Adrenal gland (tissue), 12 donors: ENCODE measurements around the gene AUTS2. TPM values are rescaled to one million over a fixed set of nuclear protein-coding genes. Genes with fewer than 3 reads are reported as not detected.

Experiments used
- DNase-seq, 7 donors: peaks; one replicate each; pipeline ENCODE4 v3.0.0-alpha.2; 2019 to 2020
- H3K27ac ChIP-seq, 5 donors: fragments of 200-600 bp; sonication (generic) in 4 of 5; 1 replicate in 3 of 5; 2 replicates in 2 of 5; pipeline versions ENCODE4 v1.5.1 to v1.8.0; 2016 to 2020; ENCODE audit warnings: mild to moderate bottlenecking in 1 of 5
- H3K27me3 ChIP-seq: fragments of 200-600 bp; 2 replicates; pipeline ENCODE4 v1.8.0; 2021
- H3K36me3 ChIP-seq, 2 donors: fragments of 200-600 bp; replicated peaks in 1 of 2; 1 replicate in 1 of 2; 2 replicates in 1 of 2; pipeline versions ENCODE4 v1.5.1 to v1.8.0; 2018 to 2022
- H3K4me1 ChIP-seq, 2 donors: fragments of 200-600 bp; replicated peaks in 1 of 2; 1 replicate in 1 of 2; 2 replicates in 1 of 2; pipeline versions ENCODE4 v1.5.1 to v1.8.0; 2018 to 2021
- H3K4me3 ChIP-seq, 4 donors: fragments of 200-600 bp; sonication (generic) in 3 of 4; one replicate each; pipeline ENCODE4 v1.5.1; 2016 to 2018
- H3K9me3 ChIP-seq, 3 donors: fragments of 200-600 bp; sonication (generic) in 1 of 3; replicated peaks in 1 of 3; 1 replicate in 2 of 3; 2 replicates in 1 of 3; pipeline versions ENCODE4 v1.5.1 to v1.8.0; 2016 to 2021
- POLR2A ChIP-seq, 2 donors: fragments of 450-650 bp; IDR thresholded peaks; one replicate each; pipeline ENCODE4 v1.6.1; 2017; ENCODE audit warnings: antibody characterized with exemption in 2 of 2, mild to moderate bottlenecking in 2 of 2, moderate library complexity in 1 of 2
- WGBS, 4 donors: extraction: QIAGEN DNeasy Blood & Tissue Kit in 2 of 4; methylation state at CpG; one replicate each; pipeline versions ENCODE4 v1.1.5 to v1.1.7; 2013 to 2017; 5-methylcytosine and 5-hydroxymethylcytosine counted together
- intact Hi-C, 2 donors: fragments of 100-400 bp; cut with DNase I; formaldehyde crosslinking; loops; one replicate each; pipeline versions ENCODE4 v1.14.1 to v1.15.0; 2022 to 2023
- polyA plus RNA-seq, 3 donors: library from polyadenylated mRNA; stranded (reverse); fragments of 200-250 nt in 2 of 3; fragments of 350-450 nt in 1 of 3; fragmentation: Illumina TruSeq in 1 of 3; extraction: RNeasy Lipid Tissue Mini Kit (QIAGEN cat#74804) in 1 of 3; gene quantifications; one replicate each; pipeline ENCODE4 v1.2.3, GENCODE V29; 2013 to 2014
- total RNA-seq, 9 donors: library from RNA; depleted of rRNA in 4 of 9; stranded (reverse); fragments of >200 nt in 4 of 9; fragments of 120-200 nt in 1 of 9; fragmentation: NEBNext Ultra II Directional in 1 of 9; extraction: Animal tissue kit (Norgen Biotek cat#: 25700) in 1 of 9; gene quantifications; one replicate each; pipeline versions ENCODE4 v1.1.0 to v1.2.4, GENCODE V29; 2013 to 2023
- TF ChIP-seq, protein P1 (sequence below), 6 experiments: fragments of 450-650 bp in 4 of 6; fragments of 200-600 bp in 2 of 6; sonication (generic) in 1 of 6; IDR thresholded peaks; 1 replicate in 5 of 6; 2 replicates in 1 of 6; pipeline versions ENCODE4 v1.5.1 to v1.8.0; 2016 to 2021; ENCODE audit warnings: antibody characterized with exemption in 6 of 6, mild to moderate bottlenecking in 2 of 6, moderate library complexity in 1 of 6
- donor health status: healthy with polysubstance abuse.
- donor health status: Bipolar disorder and iron deficiency.
- donor health status: DM: yes; HTN: yes; CAD: no.
- donor health status: DM: no; HTN: no; CAD: no.
- donor health status: DM: no; HTN: no; CAD: no.
- donor health status: DM: yes; HTN: yes; CAD: no.

Gene AUTS2
- total and polyA plus RNA-seq, 12 donors = 6.4 to 44.0 (median 15.2) TPM

DNA sequence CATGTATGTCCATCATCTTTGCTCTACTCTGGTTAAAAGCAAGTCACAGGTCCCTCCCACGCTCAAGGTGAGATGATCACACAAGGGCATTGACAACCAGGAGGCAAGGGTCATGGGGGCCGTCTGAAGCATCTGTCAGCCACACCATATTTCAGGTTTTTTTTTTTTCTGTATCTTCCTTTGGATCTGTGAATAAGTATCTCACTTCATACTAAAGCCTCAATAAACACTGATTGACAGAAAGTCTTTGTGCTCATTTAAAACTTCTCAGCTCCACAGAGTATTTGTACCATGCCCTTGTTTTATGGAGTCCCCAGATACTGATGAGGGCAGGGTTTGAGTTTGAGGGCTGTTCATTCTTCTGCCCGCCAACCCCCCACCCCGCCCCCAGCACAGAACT, 45.0 kb downstream of the AUTS2 start:
- Histone ChIP-seq H3K4me1 (peaks cover 0 to 20% of the 10 kb centered on the region in 2 donors), H3K27me3 (no peaks in the 10 kb centered on the region), H3K4me3 (no peak overlapping the region), H3K36me3 (no peaks in the 10 kb centered on the region), H3K27ac (no peak overlapping the region), H3K9me3 (no peaks in the 10 kb centered on the region)
- 75 to 83% (median 81%) methylated on average over 4 of the region's 4 CpGs for WGBS, 4 donors
- DNase-seq = no peak
- TF ChIP-seq, protein P1, sequence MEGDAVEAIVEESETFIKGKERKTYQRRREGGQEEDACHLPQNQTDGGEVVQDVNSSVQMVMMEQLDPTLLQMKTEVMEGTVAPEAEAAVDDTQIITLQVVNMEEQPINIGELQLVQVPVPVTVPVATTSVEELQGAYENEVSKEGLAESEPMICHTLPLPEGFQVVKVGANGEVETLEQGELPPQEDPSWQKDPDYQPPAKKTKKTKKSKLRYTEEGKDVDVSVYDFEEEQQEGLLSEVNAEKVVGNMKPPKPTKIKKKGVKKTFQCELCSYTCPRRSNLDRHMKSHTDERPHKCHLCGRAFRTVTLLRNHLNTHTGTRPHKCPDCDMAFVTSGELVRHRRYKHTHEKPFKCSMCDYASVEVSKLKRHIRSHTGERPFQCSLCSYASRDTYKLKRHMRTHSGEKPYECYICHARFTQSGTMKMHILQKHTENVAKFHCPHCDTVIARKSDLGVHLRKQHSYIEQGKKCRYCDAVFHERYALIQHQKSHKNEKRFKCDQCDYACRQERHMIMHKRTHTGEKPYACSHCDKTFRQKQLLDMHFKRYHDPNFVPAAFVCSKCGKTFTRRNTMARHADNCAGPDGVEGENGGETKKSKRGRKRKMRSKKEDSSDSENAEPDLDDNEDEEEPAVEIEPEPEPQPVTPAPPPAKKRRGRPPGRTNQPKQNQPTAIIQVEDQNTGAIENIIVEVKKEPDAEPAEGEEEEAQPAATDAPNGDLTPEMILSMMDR (IDR thresholded peaks at IDR 0.05) = no peak
- no peak for TF ChIP-seq POLR2A (IDR thresholded peaks at IDR 0.05)
- intact Hi-C loops = no loop called here

- peak in 6 of 7 donors; percentile 19 to 60 (median 42) for DNase-seq
- 60 to 94% (median 74%) methylated on average over 2 to 3 of the region's 3 CpGs for WGBS, 4 donors
- Histone ChIP-seq H3K4me1 (peaks cover 0 to 20% of the 10 kb centered on the region in 2 donors), H3K27me3 (no peaks in the 10 kb centered on the region), H3K36me3 (no peaks in the 10 kb centered on the region), H3K9me3 (no peaks in the 10 kb centered on the region), H3K27ac (no peak overlapping the region), H3K4me3 (no peak overlapping the region)
- intact Hi-C loops = no loop called here
- TF ChIP-seq POLR2A (IDR thresholded peaks at IDR 0.05) = no peak
- TF ChIP-seq, protein P1 (IDR thresholded peaks at IDR 0.05) = no peak
Measured at GRCh38 chr7:69643708-69644445, 45.6 kb downstream of the AUTS2 start.

DNA sequence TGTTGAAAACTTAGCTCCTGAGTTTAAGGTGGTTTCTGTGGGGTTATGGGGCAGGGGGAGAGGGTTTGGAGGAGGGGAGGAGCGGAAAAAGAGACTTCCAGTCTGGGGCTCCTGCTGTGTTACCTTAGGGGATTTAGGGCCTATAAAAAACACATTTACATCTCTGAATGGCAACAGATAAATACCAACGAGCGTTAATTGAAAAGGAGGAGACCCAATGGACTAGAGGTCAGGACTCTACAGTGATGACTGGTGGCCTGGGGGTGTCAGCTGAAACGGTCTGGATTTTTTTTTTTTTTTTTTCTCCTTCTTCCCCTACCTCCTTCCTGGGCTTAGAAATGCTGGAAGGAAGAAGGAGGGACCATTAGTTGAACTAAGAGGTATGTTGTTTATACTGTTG, 47.4 kb downstream of the AUTS2 start:
- WGBS, 4 donors = 57 to 80% (median 72%) methylated on average over 4 of the region's 4 CpGs

DNA sequence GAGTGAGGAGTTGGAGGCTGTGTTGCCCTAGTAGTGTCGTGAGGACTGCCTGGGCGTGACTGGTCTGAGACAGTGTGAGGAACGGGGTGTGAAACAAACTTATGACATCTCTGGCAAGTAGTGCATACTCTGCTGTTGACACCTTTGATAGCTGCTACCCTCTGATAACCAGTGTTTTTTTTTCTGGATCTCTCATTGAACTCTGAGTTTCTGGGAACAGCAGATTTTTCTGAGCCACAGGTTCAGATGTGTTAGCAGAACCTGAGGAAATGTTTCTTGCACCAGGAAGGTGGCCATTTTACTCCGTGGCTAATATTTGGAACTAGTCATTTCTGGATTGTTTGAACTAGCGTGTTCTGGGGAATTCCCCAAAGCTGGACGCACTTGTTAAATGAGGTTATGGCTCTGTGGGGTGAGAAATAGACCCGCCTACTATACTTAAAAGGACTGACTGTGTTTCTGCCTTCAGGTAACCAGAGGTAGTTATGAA, 52.9 kb downstream of the AUTS2 start:
- H3K27me3 ChIP-seq = no peaks in the 10 kb centered on the region
- H3K27ac ChIP-seq = no peak overlapping the region
- intact Hi-C loops = no loop called here
- H3K4me1 ChIP-seq = peaks cover 0 to 11% of the 10 kb centered on the region in 2 donors
- H3K36me3 ChIP-seq = no peaks in the 10 kb centered on the region
- DNase-seq = no peak
- 81 to 97% (median 89%) methylated on average over 7 of the region's 7 CpGs for WGBS, 4 donors
- H3K4me3 ChIP-seq = no peak overlapping the region
- no peaks in the 10 kb centered on the region for H3K9me3 ChIP-seq
- no peak for TF ChIP-seq POLR2A (IDR thresholded peaks at IDR 0.05)
- TF ChIP-seq, protein P1 (IDR thresholded peaks at IDR 0.05) = no peak

More for the DNA sequence above, 47.4 kb downstream of the AUTS2 start:
- peaks cover 0 to 20% of the 10 kb centered on the region in 2 donors for H3K4me1 ChIP-seq
- no peak overlapping the region for H3K27ac ChIP-seq
- no peaks in the 10 kb centered on the region for H3K9me3 ChIP-seq
- intact Hi-C loops = no loop called here
- DNase-seq = no peak
- H3K36me3 ChIP-seq = no peaks in the 10 kb centered on the region
- no peak overlapping the region for H3K4me3 ChIP-seq
- no peaks in the 10 kb centered on the region for H3K27me3 ChIP-seq
- TF ChIP-seq POLR2A (IDR thresholded peaks at IDR 0.05) = no peak
- TF ChIP-seq, protein P1 (IDR thresholded peaks at IDR 0.05) = no peak
